GM19238 (cell line): ENCODE data around the gene CDKAL1.
"Not testable (repeated sequence)": the region's sequence is repeated elsewhere in the genome, so short reads cannot be mapped to it uniquely, and the experiment has no call there.

Experiments
- DNase-seq: peaks from one replicate; pipeline ENCODE4 v3.0.0; 2011; ENCODE audit warnings: low spot score; ENCODE audit not compliant: insufficient read length

Gene CDKAL1

DNA sequence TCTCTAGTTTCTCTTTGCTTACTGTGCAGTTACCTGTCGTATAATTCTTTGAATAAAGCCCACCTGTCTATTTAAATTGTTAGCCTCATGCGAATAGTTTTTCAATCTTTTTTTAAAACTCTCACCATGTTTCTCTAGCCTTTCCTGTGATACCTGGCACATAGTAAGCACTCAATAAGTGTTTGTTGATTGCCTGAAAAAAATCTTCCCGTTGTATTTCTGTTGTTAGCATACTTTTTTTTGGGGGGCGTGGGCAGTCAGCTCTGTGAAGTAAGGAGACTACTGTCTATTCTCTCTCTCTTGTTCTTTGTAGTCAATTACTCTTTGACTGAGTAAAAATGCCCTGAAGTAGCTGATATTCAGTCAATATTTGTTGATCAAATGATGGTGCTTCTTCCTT lies 205.8 kb downstream of the CDKAL1 start:
- DNase-seq: no peak

DNA sequence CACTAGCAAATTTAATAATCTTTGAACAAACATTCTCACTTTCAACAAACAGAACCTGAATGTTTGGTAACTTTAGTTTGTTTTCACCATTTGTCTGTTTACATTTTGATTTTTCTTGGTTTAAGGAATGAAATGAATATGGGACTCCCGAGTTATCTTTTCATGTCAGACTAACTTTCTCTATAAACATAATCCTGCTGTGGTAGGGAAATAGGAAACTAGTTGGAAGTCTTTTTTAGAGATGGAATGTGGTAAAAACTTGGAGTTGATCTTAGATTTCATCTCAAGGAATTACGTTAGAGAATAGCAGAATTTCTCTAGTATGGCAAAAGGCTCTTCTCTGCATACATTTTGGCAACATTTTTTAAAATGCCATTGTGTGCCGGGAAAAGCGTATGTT lies 206.5 kb downstream of the CDKAL1 start:
- no peak for DNase-seq

DNA sequence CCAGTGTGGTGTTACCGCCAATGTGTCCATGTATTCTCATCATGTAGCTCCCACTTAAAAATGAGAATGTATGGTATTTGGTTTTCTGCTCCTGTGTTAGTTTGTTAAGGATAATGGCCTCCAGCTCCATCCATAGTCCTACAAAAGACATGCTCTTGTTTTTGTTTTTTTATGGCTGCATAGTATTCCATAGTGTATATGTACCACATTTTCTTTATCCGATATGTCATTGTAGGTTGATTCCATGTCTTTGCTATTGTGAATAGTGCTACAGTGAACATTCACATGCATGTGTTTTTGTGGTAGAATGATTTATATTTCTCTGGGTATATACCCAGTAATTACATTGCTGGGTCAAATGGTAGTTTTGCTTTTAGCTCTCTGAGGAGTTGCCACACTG lies 207.2 kb downstream of the CDKAL1 start:
- DNase-seq: no peak

DNA sequence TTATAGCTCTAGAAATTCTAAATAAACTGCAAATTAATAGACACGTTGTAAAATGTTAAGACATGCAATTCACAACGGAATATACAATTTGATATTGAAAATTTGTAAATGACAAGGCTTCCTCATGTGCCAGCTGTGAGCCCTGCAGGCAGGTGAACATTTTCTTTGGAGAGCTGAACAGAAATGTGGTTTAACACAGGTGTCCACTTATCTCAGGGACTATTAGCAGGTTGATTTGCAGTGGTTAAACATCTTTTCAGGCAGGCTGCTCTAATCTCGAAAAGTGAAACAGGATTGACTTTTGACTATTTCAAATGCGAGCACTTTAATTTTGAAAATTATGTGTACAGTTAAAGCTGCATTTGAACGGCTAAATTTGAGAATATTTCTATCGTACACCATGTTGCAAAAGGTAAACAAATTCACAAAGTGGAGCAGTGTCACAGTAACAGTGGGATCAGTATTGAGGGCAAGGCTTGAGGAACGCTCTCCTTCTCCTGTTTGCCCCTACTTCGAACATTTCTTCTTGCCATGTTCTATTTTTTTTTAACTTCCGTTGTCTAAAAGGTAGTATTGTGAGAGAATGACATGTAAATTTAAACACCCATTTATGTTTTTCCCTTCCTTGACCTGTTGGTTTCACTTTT lies 210.8 kb downstream of the CDKAL1 start:
- no peak for DNase-seq

DNA sequence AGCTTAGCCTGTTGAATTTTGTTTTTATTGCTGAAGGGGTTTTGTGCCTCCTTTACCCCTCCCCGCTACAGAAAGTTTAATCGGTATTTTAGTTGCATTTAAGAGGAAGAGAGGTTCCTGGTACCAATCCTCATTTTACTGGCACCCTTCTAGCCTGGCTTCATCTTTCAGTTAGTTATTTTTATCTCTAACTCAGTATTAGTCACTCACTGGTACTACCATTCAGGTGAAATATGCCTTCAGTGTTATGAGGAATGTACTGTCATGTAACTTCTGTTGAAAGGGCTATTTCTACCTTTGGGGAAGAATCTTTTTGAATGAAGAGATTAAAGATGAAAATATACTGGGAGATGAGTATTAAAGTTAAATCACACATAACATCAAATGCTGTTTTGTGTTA lies 211.8 kb downstream of the CDKAL1 start:
- DNase-seq: no peak

DNA sequence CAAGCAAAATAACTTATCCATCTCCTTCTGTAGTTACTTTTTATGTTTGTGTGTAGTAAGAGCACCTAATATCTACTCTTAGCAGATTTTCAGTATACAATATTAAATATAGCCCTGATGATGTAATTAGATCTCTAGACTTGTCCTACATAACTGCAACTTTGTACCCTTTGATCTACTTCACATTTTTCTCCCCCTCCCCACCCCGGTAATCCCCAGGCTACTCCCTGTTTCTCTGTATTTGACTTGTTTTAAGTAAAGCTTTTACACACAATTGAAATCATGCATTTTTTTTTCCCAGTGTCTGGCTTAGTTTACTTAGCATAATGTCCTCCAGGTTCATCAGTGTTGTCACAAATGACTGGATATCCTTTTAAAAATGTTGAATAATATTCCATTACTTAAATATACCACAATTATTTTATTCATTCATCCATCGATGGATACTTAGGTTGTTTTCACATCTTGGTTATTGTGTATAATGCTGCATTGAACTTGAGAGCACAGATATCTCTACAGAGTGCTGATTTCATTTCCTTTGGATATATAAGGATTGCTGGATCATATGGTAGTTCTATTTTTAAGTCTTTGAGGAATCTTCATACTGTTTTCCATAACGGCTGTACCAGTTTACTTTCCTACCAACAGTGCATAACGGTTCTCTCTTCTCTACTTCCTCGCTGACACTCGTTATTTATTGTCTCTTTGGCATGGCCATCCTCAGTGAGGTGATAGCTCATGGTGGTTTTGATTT lies 212.7 kb downstream of the CDKAL1 start:
- DNase-seq: no peak

DNA sequence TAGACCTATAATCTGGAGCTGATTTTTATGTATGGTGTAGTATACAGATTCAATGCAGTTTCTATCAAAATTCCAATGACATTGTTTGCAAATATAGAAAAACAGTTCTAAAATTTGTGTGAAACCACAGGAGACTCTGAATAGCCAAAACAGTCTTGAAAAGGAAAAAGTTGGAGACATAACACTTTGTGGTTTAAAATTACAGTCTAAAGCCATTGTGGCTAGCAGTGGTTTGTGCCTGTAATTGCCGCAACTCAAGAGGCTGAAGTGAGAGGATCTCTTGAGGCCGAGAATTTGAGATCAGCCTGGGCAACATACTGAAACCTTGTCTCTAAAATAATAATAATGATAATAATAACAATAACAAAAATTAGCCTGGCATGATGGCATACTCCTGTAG lies 213.7 kb downstream of the CDKAL1 start:
- DNase-seq: no peak

DNA sequence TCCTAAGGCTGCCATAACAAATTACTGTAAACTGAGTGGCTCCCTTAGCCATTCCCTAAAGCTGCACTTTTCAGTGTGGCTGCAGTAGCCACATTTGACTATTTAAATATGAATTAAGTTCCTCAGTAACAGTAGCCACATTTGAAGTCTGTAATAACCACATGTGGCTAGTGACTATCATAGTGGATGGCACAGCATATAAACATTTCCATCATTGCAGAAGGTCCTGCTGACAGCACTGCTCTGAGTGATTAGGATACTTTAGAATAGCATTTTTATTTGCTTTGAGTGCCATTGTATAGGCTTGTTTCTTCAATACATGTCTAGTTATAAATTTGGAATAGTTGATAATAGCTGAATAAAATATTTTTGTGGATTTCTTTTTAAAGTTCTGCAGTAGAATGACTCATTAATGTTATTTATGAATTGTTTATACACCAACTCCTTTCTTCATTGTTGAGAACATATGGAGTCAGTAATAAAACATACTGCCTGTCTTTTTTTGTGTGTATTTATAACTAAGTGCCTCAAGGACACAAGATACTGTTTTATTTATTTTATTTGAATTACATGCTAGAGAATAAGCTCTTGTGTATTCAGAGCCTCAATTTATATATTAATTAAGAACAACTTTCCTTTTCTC lies 217.2 kb downstream of the CDKAL1 start:
- no peak for DNase-seq

DNA sequence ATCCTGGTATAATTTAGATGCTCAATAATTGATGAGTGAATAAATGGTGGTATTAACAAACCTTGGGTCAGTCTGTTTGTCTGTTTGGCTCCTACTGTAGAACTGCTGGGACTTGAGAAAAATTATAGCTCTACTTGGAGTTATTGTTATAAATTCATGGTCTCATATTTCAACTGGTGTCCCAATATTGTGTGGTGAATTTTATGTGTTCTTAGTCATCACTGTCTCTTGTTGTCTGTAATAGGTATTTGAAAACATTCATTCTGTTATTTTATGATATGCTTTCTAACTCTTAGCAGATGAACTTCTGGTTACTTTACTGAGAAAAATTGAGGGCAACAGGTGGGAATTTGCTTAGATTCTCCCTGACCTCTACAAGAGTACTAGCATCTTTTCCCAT lies 221.4 kb downstream of the CDKAL1 start:
- no peak for DNase-seq

DNA sequence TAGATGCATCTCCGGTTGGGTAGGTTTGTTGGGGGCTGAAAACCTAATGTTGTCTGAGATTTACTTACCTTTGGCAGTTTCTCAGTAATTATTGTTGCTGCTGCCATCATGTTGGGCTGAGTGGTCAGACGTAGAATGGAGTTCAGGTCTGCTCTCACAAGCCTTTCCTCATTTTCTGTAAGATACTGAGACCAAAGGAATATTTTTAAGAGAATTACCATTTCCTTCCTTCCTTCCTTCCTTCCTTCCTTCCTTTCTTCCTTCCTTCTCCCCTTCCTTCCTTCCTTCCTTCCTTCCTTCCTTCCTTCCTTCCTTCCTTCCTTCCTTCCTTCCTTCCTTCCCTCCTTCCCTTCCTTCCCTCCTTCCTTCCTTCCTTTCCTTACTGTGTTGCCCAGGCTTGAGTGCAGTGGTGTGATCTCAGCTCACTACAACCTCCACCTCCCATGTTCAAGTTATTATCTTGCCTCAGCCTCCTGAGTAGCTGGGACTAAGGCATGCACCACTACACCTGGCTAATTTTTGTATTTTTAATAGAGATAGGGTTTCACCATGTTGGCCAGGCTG lies 222.4 kb downstream of the CDKAL1 start:
- not testable (repeated sequence) for DNase-seq

DNA sequence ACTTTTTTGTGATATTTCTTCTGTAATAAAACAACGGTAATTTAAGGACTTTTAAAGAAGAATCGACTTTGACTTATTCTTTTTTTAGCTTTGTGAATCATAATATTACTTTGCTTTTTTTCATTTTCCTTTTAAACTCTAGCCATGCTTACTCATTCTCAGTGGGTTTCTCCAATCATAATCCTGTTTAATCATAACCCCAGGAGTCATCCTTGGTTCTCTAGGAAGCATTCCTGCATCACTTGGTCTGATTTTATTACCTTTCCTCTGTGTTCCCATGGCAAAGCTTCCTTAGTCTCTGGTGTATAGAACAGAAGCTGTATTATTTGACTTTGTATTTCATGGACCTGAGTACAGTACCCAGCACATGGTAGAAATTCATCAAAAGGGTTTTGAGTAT lies 223.5 kb downstream of the CDKAL1 start:
- DNase-seq: no peak

DNA sequence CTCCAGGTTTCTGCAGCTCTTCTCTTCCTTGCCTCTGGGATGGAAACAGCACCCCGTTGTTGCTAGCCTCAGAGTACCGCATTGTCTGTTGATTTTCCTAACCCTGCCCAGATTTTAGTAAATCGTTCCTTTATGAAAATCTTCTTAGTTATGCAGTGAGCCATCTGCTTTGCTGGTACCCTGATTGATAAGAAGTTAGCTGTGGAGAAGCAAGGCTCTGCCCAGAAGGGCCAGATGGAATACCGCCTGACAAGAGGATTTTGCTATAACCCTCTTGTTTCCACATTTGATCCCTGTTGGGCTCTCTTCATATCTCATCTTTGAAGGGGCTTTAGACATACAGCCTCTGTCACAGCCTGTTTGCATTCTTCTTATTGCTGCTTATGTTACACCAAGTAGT lies 229.0 kb downstream of the CDKAL1 start:
- no peak for DNase-seq

DNA sequence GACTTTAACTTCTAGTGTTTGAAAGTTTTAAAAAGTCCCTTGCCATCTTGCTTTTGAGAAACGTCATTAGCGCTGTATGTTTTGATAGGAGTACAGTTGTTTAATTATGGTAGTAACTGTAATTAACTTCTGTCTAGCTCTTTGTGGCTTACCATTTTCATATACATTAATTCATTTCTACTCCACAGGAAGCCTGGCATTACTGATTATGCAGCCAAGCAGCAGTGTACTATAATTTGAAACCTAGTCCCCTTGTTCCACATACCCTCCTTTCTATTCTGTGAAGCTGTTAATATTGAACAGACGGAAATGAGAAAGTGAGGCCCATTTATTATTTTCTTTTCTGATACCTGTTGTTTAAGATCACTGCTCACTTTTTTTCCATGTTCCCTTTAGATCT lies 235.4 kb downstream of the CDKAL1 start:
- no peak for DNase-seq

DNA sequence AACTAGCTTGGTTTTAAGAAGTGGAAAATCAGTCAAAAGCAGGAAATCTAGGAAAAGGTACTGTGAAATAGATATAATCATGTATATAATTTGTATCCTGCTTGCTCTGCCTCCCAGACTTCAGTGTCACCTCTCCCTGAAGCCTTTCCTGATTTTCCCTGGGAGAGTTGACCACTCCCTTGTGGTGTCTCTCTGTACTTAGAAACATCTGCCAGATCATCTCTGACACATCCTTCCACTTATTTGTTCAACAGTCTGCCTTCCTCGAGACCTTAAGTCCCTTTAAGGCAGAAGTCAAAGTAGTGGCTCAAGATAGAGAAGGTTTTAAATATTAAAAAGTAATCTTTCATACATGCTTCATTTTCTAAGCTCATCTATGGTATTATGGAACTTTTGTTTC lies 236.5 kb downstream of the CDKAL1 start:
- no peak for DNase-seq

DNA sequence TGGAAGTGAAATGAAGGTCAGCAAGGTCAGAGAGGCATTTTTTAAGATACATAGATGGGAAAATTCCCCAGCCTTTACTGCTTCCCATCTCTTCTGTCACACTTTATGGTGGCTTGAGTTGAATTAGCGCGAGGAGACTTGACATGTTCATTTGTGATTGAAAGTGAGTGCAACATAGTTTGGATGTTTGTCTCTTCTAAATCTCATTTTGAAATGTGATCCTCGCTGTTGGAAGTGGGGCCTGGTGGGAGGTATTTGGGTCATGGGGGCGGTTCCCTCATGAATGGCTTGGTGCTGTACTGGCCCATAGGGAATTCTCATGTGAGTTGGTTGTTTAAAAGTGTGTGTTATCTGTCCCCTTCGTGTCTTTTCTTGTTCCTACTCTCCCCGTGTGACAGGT lies 237.2 kb downstream of the CDKAL1 start:
- DNase-seq: no peak

DNA sequence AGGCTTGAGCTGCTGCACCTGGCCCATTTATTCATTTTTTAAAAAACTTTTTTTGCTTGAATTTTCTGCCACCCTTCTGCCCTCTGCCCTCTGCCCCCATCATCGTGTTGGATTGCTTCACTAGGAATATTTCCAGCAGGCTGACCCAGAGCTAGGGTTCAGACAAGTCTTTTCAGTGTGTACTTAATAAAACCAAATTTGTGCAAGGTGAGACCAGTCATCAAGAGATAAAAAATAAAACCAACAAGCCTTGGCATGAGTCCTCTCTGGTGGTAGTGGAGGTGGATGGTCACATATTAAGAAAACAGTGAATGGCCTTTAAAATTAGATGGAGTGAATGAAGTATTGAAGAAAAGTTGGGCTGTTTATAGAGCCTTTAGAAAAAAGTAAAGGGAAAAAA lies 239.6 kb downstream of the CDKAL1 start:
- no peak for DNase-seq

DNA sequence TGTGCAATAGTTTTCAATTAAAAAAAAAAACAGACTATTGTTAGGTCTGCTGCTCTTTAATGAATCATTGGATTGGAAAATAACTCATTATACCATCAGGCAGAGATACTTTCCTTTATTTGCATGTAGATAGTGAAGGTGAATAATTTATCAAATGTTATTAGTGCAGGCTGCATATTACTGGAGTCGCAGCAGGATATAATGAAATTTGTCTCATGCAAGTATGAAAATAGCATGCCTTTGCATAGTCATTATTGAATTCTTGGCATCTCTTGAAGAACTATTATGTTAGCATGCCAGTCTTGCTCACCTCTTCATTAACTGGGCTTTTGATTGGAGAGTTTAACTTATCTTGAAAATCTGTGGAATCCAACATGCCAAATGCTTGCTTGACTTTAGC lies 241.7 kb downstream of the CDKAL1 start:
- no peak for DNase-seq

DNA sequence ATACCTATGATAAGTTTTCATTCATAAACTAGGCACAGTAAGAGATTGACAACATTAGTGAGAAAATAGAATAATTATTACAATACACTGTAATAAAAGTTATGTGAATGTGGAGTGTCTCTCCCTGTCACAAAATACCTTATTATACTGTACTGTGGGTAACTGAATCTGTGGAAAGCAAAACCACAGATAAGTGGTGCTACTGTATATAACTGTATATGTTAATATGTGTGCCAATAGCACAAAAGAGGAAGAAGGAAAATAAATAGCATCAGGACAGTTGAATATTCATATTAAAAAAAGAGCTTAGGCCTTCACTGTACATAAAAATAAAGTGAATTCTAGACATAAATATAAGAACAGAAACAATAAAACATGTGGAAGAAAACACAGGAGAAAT lies 243.5 kb downstream of the CDKAL1 start:
- DNase-seq: no peak

DNA sequence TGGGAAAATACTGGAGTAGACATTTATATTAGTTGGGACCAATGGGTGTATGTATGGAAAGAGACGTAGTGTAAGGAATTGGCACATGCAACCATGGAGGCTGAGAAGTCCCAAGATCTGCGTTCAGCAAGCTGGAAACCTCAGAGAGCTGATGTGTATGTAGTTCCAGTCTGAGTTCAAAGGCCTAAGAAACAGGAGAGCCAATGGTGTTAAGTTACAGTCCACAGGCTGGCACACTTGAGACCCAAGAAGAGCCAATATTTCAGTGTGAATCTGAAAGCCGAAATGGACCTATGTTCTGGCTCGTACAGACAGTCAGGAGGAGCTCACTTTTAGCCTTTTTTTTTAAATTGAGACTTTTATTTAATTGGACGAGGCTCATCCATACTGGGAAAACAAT lies 244.2 kb downstream of the CDKAL1 start:
- DNase-seq: no peak

DNA sequence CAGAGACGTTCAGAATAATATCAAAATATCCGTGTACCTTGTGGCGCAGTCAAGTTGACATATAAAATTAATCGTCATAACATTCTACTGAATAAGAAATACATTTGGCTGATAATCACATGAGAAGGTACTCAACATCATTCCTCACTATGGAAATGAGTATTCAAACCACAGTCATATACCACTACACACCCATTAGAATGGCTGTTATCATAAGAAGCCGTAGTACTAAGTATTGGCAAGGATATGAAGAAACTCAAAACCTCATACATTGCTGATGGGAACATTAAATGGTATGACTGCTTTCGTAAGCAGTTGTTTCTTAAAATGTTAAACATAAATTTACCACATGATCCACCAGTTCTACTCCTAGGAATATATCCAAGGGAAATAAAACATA lies 244.7 kb downstream of the CDKAL1 start:
- DNase-seq: no peak

DNA sequence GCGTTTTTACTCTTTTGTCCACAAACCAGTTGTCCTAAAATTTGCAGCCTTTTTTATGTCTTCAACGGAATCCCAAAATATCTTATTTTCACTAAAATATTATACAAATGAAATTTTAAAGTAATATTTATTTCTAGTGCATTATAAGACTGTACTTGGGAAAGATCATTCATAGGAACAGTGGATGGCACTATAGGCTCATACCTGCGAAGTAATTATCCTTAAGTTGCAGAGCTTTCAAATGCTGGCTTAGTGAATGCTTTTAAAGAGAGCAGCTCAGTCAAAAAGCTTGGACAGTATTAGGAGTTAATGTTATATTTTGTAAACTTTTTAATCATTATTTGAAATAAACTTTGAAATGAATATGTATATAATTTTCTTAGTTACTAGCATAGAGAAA lies 254.9 kb downstream of the CDKAL1 start:
- DNase-seq: no peak

DNA sequence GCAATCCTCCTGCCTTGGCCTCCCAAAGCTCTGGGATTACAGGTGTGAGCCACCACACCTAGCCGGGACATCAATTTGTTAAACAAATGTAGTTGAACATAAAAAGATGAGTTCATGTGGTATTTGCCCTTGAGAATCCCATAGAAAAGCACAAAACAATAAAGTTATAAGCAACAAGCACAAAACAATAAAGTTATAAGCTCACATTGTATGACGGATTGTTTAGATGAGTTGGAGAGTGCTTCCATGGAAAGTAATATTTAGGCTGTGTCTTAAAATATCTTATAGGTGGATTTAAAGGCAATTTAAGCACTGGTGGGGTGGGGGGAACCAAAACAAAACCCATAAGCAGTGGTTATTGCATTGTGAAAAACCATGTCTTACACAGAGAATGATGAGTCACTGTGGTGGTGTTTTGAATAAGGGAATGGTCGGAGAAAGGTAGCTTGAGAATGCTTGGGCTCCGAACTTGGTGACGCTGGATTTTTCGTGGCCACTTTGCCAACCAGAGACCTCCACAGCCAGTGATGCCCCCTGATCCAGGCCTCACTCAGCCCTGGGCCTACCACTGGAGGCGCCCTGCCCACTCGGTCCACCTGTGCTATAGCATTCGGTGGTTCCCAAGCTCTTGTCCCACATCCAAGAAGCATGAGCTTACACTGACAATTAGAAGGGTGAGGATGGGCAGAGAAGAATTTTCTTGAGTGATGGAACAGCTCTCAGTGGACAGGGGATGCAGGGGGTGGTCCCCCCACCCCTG lies 256.0 kb downstream of the CDKAL1 start:
- DNase-seq: no peak
